ENCODE results near the gene ZSCAN5A.

ZSCAN5A gene

DNA sequence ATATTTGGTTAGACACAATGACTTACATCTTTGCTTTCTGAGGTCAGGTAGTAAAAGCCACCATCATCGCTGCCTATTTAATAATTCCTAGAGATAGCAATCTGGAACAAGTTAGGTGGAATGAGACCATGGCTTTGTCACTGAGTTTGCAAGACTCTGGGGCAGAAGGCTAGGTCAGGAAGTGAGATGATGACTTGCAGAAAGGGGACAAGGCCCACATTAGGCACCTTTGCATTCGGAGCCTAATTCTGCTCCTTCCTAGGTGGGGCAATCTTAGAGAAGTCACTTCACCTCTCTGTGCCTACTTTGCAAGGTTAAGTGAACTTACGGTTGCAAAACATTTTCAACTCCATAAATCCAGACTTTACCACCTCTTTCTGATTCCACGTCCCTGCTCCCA, 31.8 kb downstream of the ZSCAN5A start:
- TF ChIP-seq, protein P1, sequence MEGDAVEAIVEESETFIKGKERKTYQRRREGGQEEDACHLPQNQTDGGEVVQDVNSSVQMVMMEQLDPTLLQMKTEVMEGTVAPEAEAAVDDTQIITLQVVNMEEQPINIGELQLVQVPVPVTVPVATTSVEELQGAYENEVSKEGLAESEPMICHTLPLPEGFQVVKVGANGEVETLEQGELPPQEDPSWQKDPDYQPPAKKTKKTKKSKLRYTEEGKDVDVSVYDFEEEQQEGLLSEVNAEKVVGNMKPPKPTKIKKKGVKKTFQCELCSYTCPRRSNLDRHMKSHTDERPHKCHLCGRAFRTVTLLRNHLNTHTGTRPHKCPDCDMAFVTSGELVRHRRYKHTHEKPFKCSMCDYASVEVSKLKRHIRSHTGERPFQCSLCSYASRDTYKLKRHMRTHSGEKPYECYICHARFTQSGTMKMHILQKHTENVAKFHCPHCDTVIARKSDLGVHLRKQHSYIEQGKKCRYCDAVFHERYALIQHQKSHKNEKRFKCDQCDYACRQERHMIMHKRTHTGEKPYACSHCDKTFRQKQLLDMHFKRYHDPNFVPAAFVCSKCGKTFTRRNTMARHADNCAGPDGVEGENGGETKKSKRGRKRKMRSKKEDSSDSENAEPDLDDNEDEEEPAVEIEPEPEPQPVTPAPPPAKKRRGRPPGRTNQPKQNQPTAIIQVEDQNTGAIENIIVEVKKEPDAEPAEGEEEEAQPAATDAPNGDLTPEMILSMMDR (IDR thresholded peaks at IDR 0.05; ENCODE audit: control insufficient read depth, insufficient read depth, low read depth, low read length, missing control alignments): no peak
- DNase-seq (ENCODE audit: low read depth): no peak
- no peak overlapping the region for H3K4me3 ChIP-seq (ENCODE audit: control insufficient read depth, low read depth, low read length)

DNA sequence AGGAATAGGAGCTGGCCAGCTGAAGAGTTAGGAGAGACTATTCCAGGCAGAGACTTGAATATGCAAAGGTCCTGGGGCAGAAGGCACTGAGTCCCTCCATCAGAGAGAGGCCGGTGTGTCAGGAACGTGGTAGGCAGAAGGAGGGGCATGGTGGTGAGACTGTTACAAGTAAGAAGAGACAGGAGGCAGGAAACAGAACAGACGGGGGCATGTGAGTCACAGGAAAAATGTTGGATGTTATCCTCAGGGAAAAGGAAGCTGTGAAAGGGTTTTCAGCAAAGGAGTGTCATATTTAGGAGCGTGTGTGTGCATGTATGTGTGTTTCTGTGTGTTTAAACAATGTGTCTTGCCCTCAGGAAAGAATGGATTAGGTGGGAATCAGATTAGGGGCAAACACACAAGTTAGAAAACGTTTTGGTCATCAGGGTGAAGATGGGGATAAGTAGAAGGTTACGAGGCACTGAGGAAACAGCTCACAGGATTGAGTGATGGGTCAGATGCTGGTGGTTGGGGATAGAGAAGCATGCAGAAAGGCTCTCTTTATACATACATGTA, 41.0 kb downstream of the ZSCAN5A start:
- DNase-seq (ENCODE audit: low read depth): no peak
- TF ChIP-seq, protein P1 (IDR thresholded peaks at IDR 0.05; ENCODE audit: control insufficient read depth, insufficient read depth, low read depth, low read length, missing control alignments): no peak
- no peak overlapping the region for H3K4me3 ChIP-seq (ENCODE audit: control insufficient read depth, low read depth, low read length)

DNA sequence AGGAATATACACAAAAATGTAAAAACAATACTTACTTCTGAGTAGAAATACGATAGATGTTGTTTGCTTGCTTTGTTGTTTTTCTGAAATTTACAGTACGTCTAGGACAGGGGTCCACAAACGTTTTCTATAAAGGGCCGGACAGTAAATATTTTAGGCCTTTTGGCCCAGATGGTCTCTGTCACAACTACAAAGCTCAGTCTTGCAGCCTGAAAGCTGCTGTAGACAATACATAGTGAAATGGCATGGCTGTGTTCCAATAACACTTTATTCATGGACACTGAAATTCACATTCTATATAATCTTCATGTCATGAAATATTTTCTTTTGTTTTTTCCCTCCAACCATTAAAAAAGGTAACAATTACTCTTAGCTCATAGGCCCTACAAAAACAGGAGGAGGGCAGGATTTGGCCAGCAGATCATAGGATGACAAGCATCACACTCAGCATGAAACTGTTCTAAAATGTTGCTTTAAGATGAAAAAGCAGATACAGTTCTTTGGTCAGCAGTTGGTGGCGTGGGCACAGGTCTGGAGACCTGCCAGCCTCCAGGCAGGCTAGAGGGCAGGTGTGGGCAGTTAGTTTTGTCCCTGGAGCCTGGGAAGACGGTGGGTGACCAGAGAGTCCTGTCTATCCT, 42.4 kb downstream of the ZSCAN5A start, which contains the start of gene EDDM13:
EDDM13 (plus strand) TSS at position 588 of the 638 bp plus-strand sequence. CDS start 87 bp downstream, outside the sequence.
- no peak within 1 kb of the TSS for H3K4me3 ChIP-seq (ENCODE audit: control insufficient read depth, low read depth, low read length)
- TF ChIP-seq, protein P1 (IDR thresholded peaks at IDR 0.05; ENCODE audit: control insufficient read depth, insufficient read depth, low read depth, low read length, missing control alignments): no peak
- no peak for DNase-seq (ENCODE audit: low read depth)

DNA sequence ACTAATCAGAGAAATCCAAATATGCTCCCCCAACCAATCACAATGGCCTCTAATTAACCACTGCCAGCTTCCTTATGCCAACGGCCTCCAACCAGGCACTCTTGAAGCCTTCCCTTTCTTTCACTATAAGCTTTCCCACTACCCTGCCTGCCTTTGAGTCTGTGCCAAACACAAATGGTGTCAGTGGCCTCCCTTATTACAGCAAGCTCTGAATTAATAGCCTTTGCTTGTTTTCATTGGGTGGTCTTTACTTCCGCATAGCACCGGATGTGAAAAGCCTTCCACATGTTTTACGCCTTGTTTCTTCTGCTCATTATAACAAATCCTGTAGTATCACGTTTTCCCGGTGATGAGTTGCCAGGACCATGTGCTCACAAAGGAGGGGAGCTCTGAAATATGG, 43.5 kb downstream of the ZSCAN5A start:
- H3K4me3 ChIP-seq (ENCODE audit: control insufficient read depth, low read depth, low read length): no peak overlapping the region
- TF ChIP-seq, protein P1 (IDR thresholded peaks at IDR 0.05; ENCODE audit: control insufficient read depth, insufficient read depth, low read depth, low read length, missing control alignments): no peak
- DNase-seq (ENCODE audit: low read depth): no peak

DNA sequence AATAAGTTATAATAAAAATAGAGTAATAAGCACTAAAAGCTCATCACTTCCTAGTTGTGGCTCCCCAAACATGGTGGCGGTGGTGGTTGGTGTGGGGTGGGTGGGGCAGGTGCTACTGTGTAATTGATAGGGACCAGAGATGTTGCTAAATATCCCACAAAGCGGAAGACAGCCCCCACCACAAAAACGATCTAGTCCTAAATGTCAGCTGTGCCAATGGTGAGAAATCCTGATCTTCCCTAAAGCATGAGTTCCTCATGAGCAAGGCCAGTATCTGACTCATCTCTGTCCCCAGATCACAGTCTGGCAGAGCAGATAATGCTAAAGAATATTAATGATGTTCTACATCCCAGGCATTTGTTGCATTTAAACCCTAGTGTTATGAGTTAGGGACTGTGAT, 44.0 kb downstream of the ZSCAN5A start:
- no peak for DNase-seq (ENCODE audit: low read depth)
- TF ChIP-seq, protein P1 (IDR thresholded peaks at IDR 0.05; ENCODE audit: control insufficient read depth, insufficient read depth, low read depth, low read length, missing control alignments): no peak
- no peak overlapping the region for H3K4me3 ChIP-seq (ENCODE audit: control insufficient read depth, low read depth, low read length)

DNA sequence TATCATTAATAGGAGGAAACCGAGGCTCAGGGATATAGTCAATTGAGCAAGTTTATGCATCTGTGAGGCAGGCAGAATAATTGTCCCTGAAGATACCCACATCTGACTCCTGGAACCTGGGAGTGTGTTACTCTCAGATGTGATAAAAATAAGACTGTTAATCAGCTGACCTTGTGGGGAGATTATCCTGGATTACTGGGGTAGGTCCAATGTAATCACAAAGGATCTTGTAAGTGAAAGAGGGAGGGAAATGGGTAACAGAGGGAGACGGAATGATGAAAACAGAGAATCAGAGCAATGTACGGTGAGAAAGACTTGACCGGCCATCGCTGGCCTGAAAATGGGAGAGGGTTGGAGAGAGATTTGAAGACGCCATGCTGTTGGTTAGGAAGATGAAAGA, 45.3 kb downstream of the ZSCAN5A start:
- H3K4me3 ChIP-seq (ENCODE audit: control insufficient read depth, low read depth, low read length): no peak overlapping the region
- no peak for DNase-seq (ENCODE audit: low read depth)
- TF ChIP-seq, protein P1 (IDR thresholded peaks at IDR 0.05; ENCODE audit: control insufficient read depth, insufficient read depth, low read depth, low read length, missing control alignments): no peak
